Endothelial cell of umbilical vein (primary cell): ENCODE results near the gene NRARP. TPM values are rescaled to one million over a fixed set of nuclear protein-coding genes. Genes with fewer than 3 reads are reported as not detected.

Experiments used
- BruUV-seq: library from RNA; stranded (reverse); fragments of 400-500 nt; replicated peaks from 2 replicates; lab custom pipeline; 2021; lab: Mats Ljungman, UMichigan
- CTCF ChIA-PET: fragments of 300-600, 350-600 bp; sonication (Branson Sonifier 250); formaldehyde crosslinking; loops from one replicate; lab custom pipeline; 2021; ENCODE audit warnings: antibody characterized with exemption, inconsistent platforms; lab: Charles Lee
- POLR2A ChIA-PET: fragments of 300-600, 350-600 bp; sonication (Branson Sonifier 250); formaldehyde crosslinking; loops from one replicate; lab custom pipeline; 2021; ENCODE audit warnings: antibody characterized with exemption, inconsistent platforms; lab: Charles Lee
- DNase-seq: peaks from one replicate; pipeline ENCODE4 v3.0.0-alpha.2; 2011; ENCODE audit warnings: low read depth, low spot score
- FAIRE-seq: peaks from 2 replicates; lab custom pipeline; 2011; peaks lifted over from hg19 to GRCh38; lab: Jason Lieb, UNC
- H2AFZ ChIP-seq: 2 replicates; pipeline ENCODE4 v1.6.0; 2012; ENCODE audit warnings: low read depth, low read length, control low read depth, inconsistent platforms
- H3K27ac ChIP-seq: 2 replicates; pipeline ENCODE4 v1.5.1; 2011; ENCODE audit warnings: low read depth, mild to moderate bottlenecking, control low read depth, low read length, moderate library complexity; ENCODE audit not compliant: insufficient read depth
- H3K27me3 ChIP-seq, 2 experiments: 2 replicates each; pipeline versions ENCODE4 v1.6.0 to v1.6.1; 2011; ENCODE audit warnings: low read length in 2 of 2, mixed read lengths in 1 of 2; ENCODE audit not compliant: control insufficient read depth in 2 of 2, insufficient read depth in 2 of 2
- H3K36me3 ChIP-seq, 2 experiments: 2 replicates in 1 of 2; 3 replicates in 1 of 2; pipeline ENCODE4 v1.5.1; 2011; ENCODE audit warnings: low read length in 2 of 2, mild to moderate bottlenecking in 1 of 2, moderate library complexity in 1 of 2; ENCODE audit not compliant: control insufficient read depth in 2 of 2, insufficient read depth in 2 of 2; ENCODE audit errors: extremely low read depth in 1 of 2
- H3K4me1 ChIP-seq: 3 replicates; pipeline ENCODE4 v1.5.1; 2011; ENCODE audit warnings: mild to moderate bottlenecking, low read length; ENCODE audit not compliant: control insufficient read depth, insufficient read depth; ENCODE audit errors: extremely low read depth
- H3K4me2 ChIP-seq: 2 replicates; pipeline ENCODE4 v1.6.1; 2011; ENCODE audit warnings: low read length, control low read depth, mixed read lengths; ENCODE audit not compliant: insufficient read depth
- H3K4me3 ChIP-seq, 3 experiments: fragments of 200-600 bp in 1 of 3; sonication (generic), shearing (Covaris generic) in 1 of 3; replicated peaks in 1 of 3; 2 replicates each; pipeline ENCODE4 v1.5.1; 2011 to 2016; ENCODE audit warnings: control low read depth in 3 of 3, low read length in 3 of 3, mild to moderate bottlenecking in 2 of 3, inconsistent platforms in 1 of 3, low read depth in 1 of 3, moderate library complexity in 1 of 3; ENCODE audit not compliant: insufficient read depth in 1 of 3
- H3K79me2 ChIP-seq: 2 replicates; pipeline ENCODE4 v1.6.0; 2012; ENCODE audit warnings: low read length, inconsistent platforms; ENCODE audit not compliant: control insufficient read depth, insufficient read depth
- H3K9ac ChIP-seq: replicated peaks from 2 replicates; pipeline ENCODE3; 2011; ENCODE audit warnings: low read length, control low read depth; ENCODE audit not compliant: insufficient read depth; ENCODE audit errors: extremely low read depth
- H3K9me1 ChIP-seq: replicated peaks from 3 replicates; pipeline ENCODE4 v1.6.0; 2011; ENCODE audit warnings: mild to moderate bottlenecking, low read length; ENCODE audit not compliant: control insufficient read depth, insufficient read depth; ENCODE audit errors: extremely low read depth
- H3K9me3 ChIP-seq: replicated peaks from 2 replicates; pipeline ENCODE4 v1.5.1; 2012; ENCODE audit warnings: low read length, inconsistent platforms; ENCODE audit not compliant: control insufficient read depth, insufficient read depth
- H4K20me1 ChIP-seq: replicated peaks from 2 replicates; pipeline ENCODE3; 2011; ENCODE audit warnings: mild to moderate bottlenecking, low read length; ENCODE audit not compliant: control insufficient read depth, insufficient read depth; ENCODE audit errors: extremely low read depth
- FOS ChIP-seq: IDR thresholded peaks from 2 replicates; pipeline ENCODE4 v1.6.1; 2011; ENCODE audit warnings: mild to moderate bottlenecking, low read length, moderate library complexity, borderline replicate concordance; ENCODE audit not compliant: insufficient read depth
- MYC ChIP-seq: IDR thresholded peaks from one replicate; pipeline ENCODE4 v1.6.1; 2011; ENCODE audit warnings: mild to moderate bottlenecking, low read depth, low read length
- POLR2A ChIP-seq: IDR thresholded peaks from 2 replicates; pipeline ENCODE4 v1.6.1; 2012; ENCODE audit warnings: low read depth, mild to moderate bottlenecking, control low read depth, low read length
- POLR2AphosphoS5 ChIP-seq: IDR thresholded peaks from 2 replicates; pipeline ENCODE4 v1.6.1; 2012; ENCODE audit warnings: low read depth, mild to moderate bottlenecking, control low read depth, low read length, moderate library complexity; ENCODE audit not compliant: insufficient read depth
- dilution Hi-C: fragments of 300-500 bp; cut with MboI; formaldehyde crosslinking; loops from one replicate; pipeline ENCODE4 v1.15.0; 2019; ENCODE audit warnings: low sequenced_read_pairs; ENCODE audit not compliant: extremely low pct_ligation_motif_present
- intact Hi-C: fragments of 100-400 bp; cut with micrococcal nuclease; formaldehyde crosslinking; loops from one replicate; pipeline ENCODE4 v1.10.0; 2022
- polyA plus RNA-seq, 4 experiments: library from polyadenylated mRNA; depleted of rRNA in 3 of 4; stranded (reverse) in 3 of 4; unstranded in 1 of 4; fragments of >200 nt; gene quantifications; 2 replicates each; pipeline versions ENCODE4 v1.2.1 to v1.2.3, GENCODE V29; 2011 to 2012; ENCODE audit warnings: missing spikeins in 1 of 4
- total RNA-seq: library from RNA; stranded (reverse); gene quantifications from 2 replicates; pipeline ENCODE4 v1.2.3, GENCODE V29; 2021

NRARP gene
- total and polyA plus RNA-seq, 2 donors (not counting 3 experiments of a cell fraction or from before 2014, with no cell fraction given) = 50.0 to 72.9 TPM

GRCh38 chr9:137265496-137266161, 36.4 kb downstream of the NRARP start:
- Histone ChIP-seq H3K4me1 (peaks cover 22% of the 10 kb centered on the region), H3K79me2 (no peaks in the 10 kb centered on the region), H3K27ac (no peak overlapping the region), H3K4me3 (no peak overlapping the region), H3K27me3 (no peaks in the 10 kb centered on the region), H4K20me1 (no peaks in the 10 kb centered on the region), H3K36me3 (peaks cover 0 to 28% of the 10 kb centered on the region in 2 experiments), H3K9me3 (no peaks in the 10 kb centered on the region), H2AFZ (no peak overlapping the region), H3K4me2 (no peak overlapping the region), H3K9me1 (no peaks in the 10 kb centered on the region), H3K9ac (no peak overlapping the region)
- dilution Hi-C loops (no loop called here), intact Hi-C loops (no loop called here)
- POLR2A ChIA-PET = interaction anchor here (1.3 kb wide), 1 partner anchor 21 kb away, joined by 4 read pairs; no protein-coding TSS in a partner anchor
- TF ChIP-seq POLR2A (no peak), MYC (no peak), FOS (no peak), POLR2AphosphoS5 (no peak)
- BruUV-seq = no TSS peak
- CTCF ChIA-PET = interaction anchor here (1.1 to 1.5 kb wide), 2 partner anchors 11 to 29 kb away, joined by 3 to 6 read pairs; no protein-coding TSS in a partner anchor
- FAIRE-seq (no peak), DNase-seq (no peak)

GRCh38 chr9:137264067-137264466, 38.0 kb downstream of the NRARP start:
- Histone ChIP-seq H3K4me2 (no peak overlapping the region), H2AFZ (no peak overlapping the region), H3K9me3 (no peaks in the 10 kb centered on the region), H3K36me3 (peaks cover 0 to 27% of the 10 kb centered on the region in 2 experiments), H3K9me1 (no peaks in the 10 kb centered on the region), H3K4me3 (no peak overlapping the region), H4K20me1 (no peaks in the 10 kb centered on the region), H3K27ac (no peak overlapping the region), H3K27me3 (no peaks in the 10 kb centered on the region), H3K4me1 (peaks cover 14% of the 10 kb centered on the region), H3K9ac (no peak overlapping the region), H3K79me2 (no peaks in the 10 kb centered on the region)
- POLR2A ChIA-PET = no interaction called here
- dilution Hi-C loops (no loop called here), intact Hi-C loops (no loop called here)
- FAIRE-seq (no peak), DNase-seq (no peak)
- no TSS peak for BruUV-seq
- CTCF ChIA-PET = interaction anchor here (1.5 kb wide), 1 partner anchor 28 kb away, joined by 6 read pairs; no protein-coding TSS in a partner anchor
- no peak for TF ChIP-seq MYC
